H1 (cell line): Measurements from ENCODE around the gene ABCG1.

Source experiments
- CTCF ChIP-seq, 3 experiments: IDR thresholded peaks; 1 replicate in 2 of 3; 2 replicates in 1 of 3; pipeline versions ENCODE4 v1.5.1 to v1.6.1; 2011; ENCODE audit warnings: low read length in 3 of 3, mild to moderate bottlenecking in 3 of 3, inconsistent platforms in 2 of 3, low read depth in 1 of 3, moderate library complexity in 1 of 3; ENCODE audit not compliant: insufficient read depth in 1 of 3; ENCODE audit errors: control extremely low read depth in 1 of 3
- POLR2A ChIP-seq, 2 experiments: IDR thresholded peaks; 1 replicate in 1 of 2; 2 replicates in 1 of 2; pipeline ENCODE4 v1.6.1; 2011; ENCODE audit warnings: low read depth in 2 of 2, low read length in 2 of 2, mild to moderate bottlenecking in 2 of 2; ENCODE audit errors: control extremely low read depth in 1 of 2
- RNF2 ChIP-seq: fragments of 200-900, 300-1000 bp; sonication (generic); IDR thresholded peaks from 2 replicates; pipeline ENCODE4 v1.7.1; 2016; ENCODE audit warnings: borderline replicate concordance, low read depth, mild to moderate bottlenecking, antibody characterized with exemption, low read length; ENCODE audit not compliant: poor library complexity, severe bottlenecking; ENCODE audit errors: missing control alignments
- TEAD4 ChIP-seq: IDR thresholded peaks from 2 replicates; pipeline ENCODE4 v1.6.1; 2012; ENCODE audit warnings: low read depth, low read length, inconsistent platforms, mixed read lengths

- TF ChIP-seq CTCF (IDR thresholded peaks at IDR 0.05; ENCODE audit: control extremely low read depth in 1 of 3, insufficient read depth in 1 of 3, low read depth in 1 of 3, low read length in 3 of 3) (no peak), RNF2 (no peak), TEAD4 (no peak), POLR2A (IDR thresholded peaks at IDR 0.05; ENCODE audit: control extremely low read depth in 1 of 2, low read depth in 2 of 2, low read length in 2 of 2) (no peak)
These were observed 18.6 kb downstream of the ABCG1 start for GRCh38 chr21:42237577-42237976.
